ENCODE measurements around the gene HGF.
"Not testable (repeated sequence)": the region's sequence is repeated elsewhere in the genome, so short reads cannot be mapped to it uniquely, and the experiment has no call there.

The HGF gene

DNA sequence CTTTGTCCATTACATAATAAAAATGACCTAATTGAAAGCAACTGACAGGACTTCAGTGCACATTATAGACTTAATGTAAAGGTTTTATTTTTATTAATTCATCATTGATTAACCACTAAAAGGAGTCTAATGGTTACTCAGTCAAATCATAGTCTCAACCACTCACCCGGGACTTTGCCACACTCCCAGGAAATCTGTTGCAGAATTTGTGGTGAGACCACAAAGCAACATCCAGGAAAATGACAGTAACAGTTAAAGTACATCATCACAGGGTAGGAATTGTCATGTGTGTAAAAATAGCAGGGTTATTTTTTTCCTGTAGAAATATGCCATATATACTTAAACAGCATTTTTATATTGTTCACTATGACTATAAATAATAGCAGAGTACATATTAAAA lies 6.3 kb upstream of the HGF start:
- DNase-seq (ENCODE audit: low read depth in 3 of 3), result no peak

- DNase-seq (ENCODE audit: low read depth in 3 of 3), result no peak
Observed at GRCh38 chr7:81775560-81775959, 5.7 kb upstream of the HGF start.

- DNase-seq (ENCODE audit: low read depth in 3 of 3), result no peak
Observed at GRCh38 chr7:81774551-81774950, 4.7 kb upstream of the HGF start.

- DNase-seq (ENCODE audit: low read depth in 3 of 3), result no peak
Observed at GRCh38 chr7:81770728-81771223, 929 bp upstream of the HGF start.

DNA sequence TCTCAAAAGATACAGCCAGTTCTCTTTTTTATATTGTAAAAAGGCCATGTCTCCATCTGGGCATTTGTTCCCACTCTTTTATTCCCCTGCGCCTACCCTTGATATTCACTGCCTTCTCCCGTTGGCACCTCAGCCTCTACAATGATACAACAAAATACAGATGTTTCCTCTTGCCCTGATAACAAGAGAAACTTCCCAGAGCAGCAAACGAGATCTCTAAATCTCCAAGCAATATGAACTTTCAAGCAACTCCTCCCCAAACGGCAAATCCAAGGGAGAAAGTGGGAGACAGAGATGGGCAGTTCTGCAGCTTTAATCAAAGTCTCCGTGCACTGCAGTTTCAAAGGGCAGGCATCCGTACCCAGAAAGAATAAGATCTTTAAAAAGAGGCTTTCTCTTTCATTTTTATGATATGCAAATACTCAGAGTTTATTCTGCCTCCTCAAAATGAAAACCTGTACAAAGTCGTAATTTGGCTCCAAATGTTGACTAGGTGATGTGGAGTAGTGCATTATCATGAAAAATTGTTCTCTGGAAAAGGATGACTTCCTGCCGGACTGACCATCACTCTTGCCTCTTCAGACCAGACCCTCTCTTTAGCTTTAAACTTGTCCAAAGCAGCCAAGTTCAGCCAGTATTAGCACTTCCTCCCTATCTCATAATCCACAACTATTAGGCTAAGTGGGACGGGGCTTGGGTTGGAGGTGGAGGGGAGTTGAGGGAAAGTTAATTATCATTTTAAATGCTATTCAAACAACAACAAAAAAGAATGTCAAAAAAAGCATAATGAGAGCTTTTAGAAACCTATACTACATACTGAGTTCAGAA lies 682 bp downstream of the HGF start:
- no peak for DNase-seq (ENCODE audit: low read depth in 3 of 3)

GRCh38 chr7:81767926-81768325 lies 1.9 kb downstream of the HGF start:
- DNase-seq (ENCODE audit: low read depth in 3 of 3), result no peak

DNA sequence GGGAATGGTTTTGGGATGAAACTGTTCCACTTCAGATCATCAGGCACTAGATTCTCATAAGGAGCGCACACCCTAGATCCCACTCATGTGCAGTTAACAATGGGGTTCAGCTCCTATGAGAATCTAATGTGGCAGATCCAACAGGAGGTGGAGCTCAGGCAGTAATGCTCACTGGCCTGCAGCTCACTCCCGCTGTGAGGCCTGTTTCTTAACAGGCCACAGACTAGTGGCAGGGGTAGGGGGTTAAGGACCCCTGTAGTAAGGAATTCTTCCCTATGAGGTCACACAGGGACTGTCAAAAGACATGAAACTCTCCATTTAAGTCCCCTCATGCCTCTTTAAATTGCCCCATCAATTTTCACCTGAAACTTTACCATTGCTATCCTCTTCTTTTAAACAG lies 8.0 kb downstream of the HGF start:
- no peak for DNase-seq (ENCODE audit: low read depth in 3 of 3)

DNA sequence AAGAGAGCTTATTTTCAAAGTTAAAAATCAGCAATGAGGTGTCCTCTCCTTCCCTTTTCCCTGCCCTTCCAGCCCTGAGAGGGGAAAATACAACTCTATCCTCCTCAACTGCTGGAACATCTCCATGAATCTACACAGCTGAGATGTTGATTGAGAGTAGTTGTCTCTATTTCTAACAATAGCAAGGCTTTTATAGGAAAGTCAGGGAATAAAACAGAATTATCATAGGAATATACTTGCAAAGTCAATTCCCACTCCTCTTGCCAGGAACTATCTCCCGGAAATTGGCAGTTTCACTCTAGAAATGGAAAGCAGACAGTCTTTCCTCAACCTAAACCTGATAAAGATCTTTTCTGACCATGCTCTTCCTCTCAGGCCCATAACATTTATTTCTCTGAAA lies 8.8 kb downstream of the HGF start:
- DNase-seq (ENCODE audit: low read depth in 3 of 3), result no peak

DNA sequence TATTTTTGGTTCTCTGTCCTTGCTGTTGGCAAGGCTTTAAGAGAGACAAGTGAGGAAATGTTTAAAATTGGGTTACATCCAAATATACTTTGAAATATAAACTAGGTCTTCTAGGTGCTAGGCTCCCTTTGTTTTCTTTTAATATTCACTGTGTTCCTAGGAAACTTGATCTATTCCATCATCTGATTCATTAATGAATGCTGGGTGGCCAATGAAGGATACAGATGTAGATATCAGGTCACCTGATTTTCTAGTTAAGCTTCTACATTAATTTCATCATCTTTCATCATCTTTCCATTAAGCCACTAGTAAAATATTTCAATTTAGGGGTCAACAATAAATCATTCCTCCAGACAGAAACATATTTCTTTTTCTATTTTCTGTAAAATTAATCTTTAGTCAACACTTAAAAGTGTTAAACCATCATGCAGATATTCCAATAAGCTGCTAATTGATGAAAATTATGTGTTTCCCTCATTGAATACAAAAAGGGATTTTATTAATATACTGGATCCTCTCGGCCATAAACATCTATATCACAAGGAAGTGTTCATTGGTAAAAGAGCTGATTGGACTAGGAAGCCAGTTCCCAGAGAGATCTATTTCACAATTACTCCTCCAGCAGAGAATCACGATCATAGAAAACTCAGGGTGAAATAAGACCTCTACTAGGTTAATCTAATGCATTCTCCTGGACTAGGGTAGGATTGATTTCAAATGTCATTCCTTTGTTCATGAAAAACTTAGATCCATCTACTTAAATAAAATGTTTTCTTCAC lies 14.7 kb downstream of the HGF start:
- no peak for DNase-seq (ENCODE audit: low read depth in 3 of 3)

- DNase-seq (ENCODE audit: low read depth in 3 of 3), result no peak
Observed at GRCh38 chr7:81753392-81753791, 16.5 kb downstream of the HGF start.

GRCh38 chr7:81752318-81752714 lies 17.5 kb downstream of the HGF start:
- no peak for DNase-seq (ENCODE audit: low read depth in 3 of 3)

GRCh38 chr7:81751619-81752317 lies 18.1 kb downstream of the HGF start:
- DNase-seq (ENCODE audit: low read depth in 3 of 3), result no peak

DNA sequence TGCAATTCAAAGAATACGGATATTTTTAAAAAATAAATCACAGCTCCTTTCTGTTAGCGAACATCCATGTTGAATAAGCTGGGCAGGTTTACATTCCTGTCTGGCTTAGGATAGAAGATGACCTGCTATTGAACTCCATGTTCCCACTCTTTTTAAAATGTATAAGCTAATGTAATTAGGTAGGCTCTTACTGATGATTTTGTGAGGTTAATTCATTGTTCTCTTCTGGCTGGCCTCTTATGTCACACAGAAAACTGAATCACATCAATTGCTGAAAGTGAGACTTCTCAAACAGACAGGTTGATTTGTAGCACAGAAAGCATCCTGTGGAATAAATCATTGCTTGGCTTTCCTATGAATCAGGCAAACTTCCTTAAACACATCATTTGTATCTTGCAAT lies 24.2 kb downstream of the HGF start:
- no peak for DNase-seq (ENCODE audit: low read depth in 3 of 3)

GRCh38 chr7:81744389-81744788 lies 25.5 kb downstream of the HGF start:
- no peak for DNase-seq (ENCODE audit: low read depth in 3 of 3)

DNA sequence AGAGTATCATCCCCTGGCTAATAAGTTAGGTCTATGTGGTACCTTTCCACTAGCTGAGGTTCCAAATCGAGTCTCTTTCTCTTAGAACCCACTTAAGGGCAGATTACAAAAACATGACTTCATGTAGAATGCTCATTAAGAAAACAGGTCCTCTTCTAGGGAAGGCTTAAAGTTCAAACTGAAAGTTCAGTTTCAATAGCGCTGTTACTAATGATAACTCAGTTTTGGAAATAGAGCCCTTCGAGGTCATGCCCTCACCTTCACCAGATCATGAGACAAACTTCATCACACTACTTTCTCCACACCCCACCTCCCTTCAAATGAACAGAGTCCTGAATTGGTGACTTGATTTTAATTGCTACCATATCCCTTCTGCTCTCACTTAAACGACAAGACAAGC lies 26.2 kb downstream of the HGF start:
- DNase-seq (ENCODE audit: low read depth in 3 of 3), result no peak

GRCh38 chr7:81743201-81743600 lies 26.6 kb downstream of the HGF start:
- DNase-seq (ENCODE audit: low read depth in 3 of 3), result no peak

DNA sequence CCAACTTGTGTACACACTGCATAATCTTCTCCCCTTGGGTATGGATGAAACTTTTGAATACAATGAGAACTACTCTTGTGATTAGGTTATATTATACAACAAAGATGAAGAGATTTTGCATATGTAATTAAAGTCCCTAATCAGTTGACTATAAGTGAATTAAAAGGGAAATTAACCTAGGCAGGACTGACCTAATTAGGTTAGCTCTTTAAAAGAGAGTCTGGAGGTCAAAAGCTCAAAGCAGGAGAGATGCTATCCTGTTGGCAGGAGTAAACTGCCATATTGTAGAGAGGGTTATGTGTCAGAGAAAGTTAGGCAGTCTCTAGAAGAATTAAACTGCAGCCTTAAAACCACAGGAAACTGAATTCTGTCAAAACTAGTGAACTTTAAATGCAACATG lies 29.4 kb downstream of the HGF start:
- no peak for DNase-seq (ENCODE audit: low read depth in 3 of 3)

GRCh38 chr7:81736091-81736490 lies 33.8 kb downstream of the HGF start:
- DNase-seq (ENCODE audit: low read depth in 3 of 3), result no peak

DNA sequence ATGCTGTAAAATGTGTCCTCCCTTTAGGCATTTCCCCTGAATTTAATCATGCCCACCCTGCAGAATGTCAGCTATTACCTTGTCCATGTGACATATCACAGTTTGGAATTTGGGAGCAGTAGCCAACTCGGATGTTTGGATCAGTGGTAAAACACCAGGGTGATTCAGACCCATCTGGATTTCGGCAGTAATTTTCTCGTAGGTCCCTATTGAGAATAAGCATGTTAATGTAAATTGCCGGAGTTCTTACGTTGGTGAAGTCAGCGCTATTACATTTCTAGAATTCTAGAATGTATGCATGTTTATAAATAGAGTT lies 44.1 kb downstream of the HGF start:
- DNase-seq (ENCODE audit: low read depth in 3 of 3), result no peak

GRCh38 chr7:81725003-81725811 lies 44.6 kb downstream of the HGF start:
- DNase-seq (ENCODE audit: low read depth in 3 of 3), result no peak

- not testable (repeated sequence) for DNase-seq (ENCODE audit: low read depth in 3 of 3)
Observed at GRCh38 chr7:81722250-81722649, 47.6 kb downstream of the HGF start.

GRCh38 chr7:81721437-81721836 lies 48.4 kb downstream of the HGF start:
- no peak for DNase-seq (ENCODE audit: low read depth in 3 of 3)
